Esophagus squamous epithelium (tissue), 4 donors: ENCODE results near the gene PELO.

Experiments
- CTCF ChIP-seq, 6 experiments: fragments of 450-650 bp in 4 of 6; fragments of 200-600 bp in 2 of 6; sonication (generic) in 2 of 6; IDR thresholded peaks; one replicate each; pipeline ENCODE4 v1.5.1; 2016 to 2019; ENCODE audit warnings: antibody characterized with exemption in 6 of 6, mild to moderate bottlenecking in 4 of 6, moderate library complexity in 4 of 6
- POLR2A ChIP-seq, 4 donors: fragments of 450-650 bp; IDR thresholded peaks; one replicate each; pipeline ENCODE4 v1.6.1; 2017; ENCODE audit warnings: antibody characterized with exemption in 4 of 4, mild to moderate bottlenecking in 4 of 4, moderate library complexity in 3 of 4

GRCh38 chr5:52777186-52777585 lies 10.5 kb upstream of the PELO start:
- TF ChIP-seq CTCF (IDR thresholded peaks at IDR 0.05) (no peak), POLR2A (IDR thresholded peaks at IDR 0.05) (no peak)
